ENCODE results near the gene TSHZ1. TPM values are rescaled to one million over a fixed set of nuclear protein-coding genes. Genes with fewer than 3 reads are reported as not detected.

Gene TSHZ1
- total and polyA plus RNA-seq, 12 donors, result 6.8 to 25.0 (median 16.0) TPM

GRCh38 chr18:75330308-75330707 is 119.7 kb downstream of the TSHZ1 start:
- 74 to 82% (median 77%) methylated on average over 3 of the region's 3 CpGs for WGBS, 4 donors
- H3K4me3 ChIP-seq, result no peak overlapping the region
- intact Hi-C loops (cut with DNase I), result no loop called here
- DNase-seq, result no peak
- no peaks in the 10 kb centered on the region for H3K27me3 ChIP-seq
- no peaks in the 10 kb centered on the region for H3K4me1 ChIP-seq (replicated peaks in 1 of 2)
- no peaks in the 10 kb centered on the region for H3K36me3 ChIP-seq (replicated peaks in 1 of 2)
- peaks cover 0 to 12% (median 0%) of the 10 kb centered on the region in 3 donors for H3K9me3 ChIP-seq (replicated peaks in 1 of 3)
- no peak for TF ChIP-seq POLR2A (IDR thresholded peaks at IDR 0.05)
- TF ChIP-seq, protein P1, sequence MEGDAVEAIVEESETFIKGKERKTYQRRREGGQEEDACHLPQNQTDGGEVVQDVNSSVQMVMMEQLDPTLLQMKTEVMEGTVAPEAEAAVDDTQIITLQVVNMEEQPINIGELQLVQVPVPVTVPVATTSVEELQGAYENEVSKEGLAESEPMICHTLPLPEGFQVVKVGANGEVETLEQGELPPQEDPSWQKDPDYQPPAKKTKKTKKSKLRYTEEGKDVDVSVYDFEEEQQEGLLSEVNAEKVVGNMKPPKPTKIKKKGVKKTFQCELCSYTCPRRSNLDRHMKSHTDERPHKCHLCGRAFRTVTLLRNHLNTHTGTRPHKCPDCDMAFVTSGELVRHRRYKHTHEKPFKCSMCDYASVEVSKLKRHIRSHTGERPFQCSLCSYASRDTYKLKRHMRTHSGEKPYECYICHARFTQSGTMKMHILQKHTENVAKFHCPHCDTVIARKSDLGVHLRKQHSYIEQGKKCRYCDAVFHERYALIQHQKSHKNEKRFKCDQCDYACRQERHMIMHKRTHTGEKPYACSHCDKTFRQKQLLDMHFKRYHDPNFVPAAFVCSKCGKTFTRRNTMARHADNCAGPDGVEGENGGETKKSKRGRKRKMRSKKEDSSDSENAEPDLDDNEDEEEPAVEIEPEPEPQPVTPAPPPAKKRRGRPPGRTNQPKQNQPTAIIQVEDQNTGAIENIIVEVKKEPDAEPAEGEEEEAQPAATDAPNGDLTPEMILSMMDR (IDR thresholded peaks at IDR 0.05), result no peak
- no peak overlapping the region for H3K27ac ChIP-seq

DNA sequence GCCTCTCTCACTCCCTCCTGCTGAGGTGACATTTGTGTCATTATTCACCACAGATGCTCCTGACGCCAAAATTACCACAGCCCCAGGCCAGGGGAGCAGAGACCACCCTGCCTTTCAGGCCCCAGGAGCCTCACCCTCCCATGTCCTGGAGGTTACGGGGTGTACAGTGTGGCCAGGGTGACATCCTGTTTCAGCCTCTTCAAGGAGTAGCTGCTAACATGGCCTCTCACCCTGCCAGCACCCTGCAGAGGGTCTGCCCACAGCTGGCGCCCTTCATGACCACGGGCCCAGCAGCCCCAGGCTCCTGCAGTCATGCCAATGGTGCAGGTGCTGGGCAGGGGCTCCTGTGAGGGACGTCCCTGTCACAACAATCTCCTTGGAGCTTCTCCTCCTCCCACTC is 124.3 kb downstream of the TSHZ1 start:
- H3K4me1 ChIP-seq (replicated peaks in 1 of 2), result no peaks in the 10 kb centered on the region
- no peaks in the 10 kb centered on the region for H3K36me3 ChIP-seq (replicated peaks in 1 of 2)
- no peaks in the 10 kb centered on the region for H3K9me3 ChIP-seq (replicated peaks in 1 of 3)
- H3K27me3 ChIP-seq, result no peaks in the 10 kb centered on the region
- H3K27ac ChIP-seq, result no peak overlapping the region
- H3K4me3 ChIP-seq, result no peak overlapping the region
- WGBS, 4 donors, result 67 to 92% (median 88%) methylated on average over 2 to 5 of the region's 5 CpGs
- no peak for TF ChIP-seq POLR2A (IDR thresholded peaks at IDR 0.05)
- TF ChIP-seq, protein P1 (IDR thresholded peaks at IDR 0.05), result no peak
- intact Hi-C loops (cut with DNase I), result no loop called here
- DNase-seq, result no peak

DNA sequence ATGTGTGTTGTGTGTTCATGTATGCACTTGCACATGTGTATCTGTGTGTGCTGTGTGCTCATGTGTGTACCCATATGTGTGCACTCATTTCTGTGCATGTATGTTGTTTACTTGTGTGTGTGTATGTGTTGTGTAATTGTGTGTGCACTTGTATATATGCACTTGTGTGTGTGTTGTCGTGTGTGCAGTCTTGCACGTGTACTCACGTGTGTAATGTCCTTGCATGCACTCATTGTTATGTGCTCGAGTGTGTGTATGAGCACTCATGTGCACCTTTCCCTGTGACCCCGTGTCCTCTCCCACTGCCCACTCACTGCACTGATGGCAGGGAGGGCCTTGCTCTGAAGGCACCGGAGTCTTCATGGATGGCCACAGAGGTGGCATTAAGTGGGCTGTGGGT is 124.9 kb downstream of the TSHZ1 start:
- WGBS, 4 donors, result 91 to 95% (median 95%) methylated on average over 6 of the region's 6 CpGs
- Histone ChIP-seq H3K4me1 (replicated peaks in 1 of 2) (no peaks in the 10 kb centered on the region), H3K4me3 (no peak overlapping the region), H3K27ac (no peak overlapping the region), H3K9me3 (replicated peaks in 1 of 3) (no peaks in the 10 kb centered on the region), H3K36me3 (replicated peaks in 1 of 2) (no peaks in the 10 kb centered on the region), H3K27me3 (no peaks in the 10 kb centered on the region)
- no peak for DNase-seq
- intact Hi-C loops (cut with DNase I), result no loop called here
- TF ChIP-seq, protein P1 (IDR thresholded peaks at IDR 0.05), result no peak
- TF ChIP-seq POLR2A (IDR thresholded peaks at IDR 0.05), result no peak

GRCh38 chr18:75336767-75337166 is 126.2 kb downstream of the TSHZ1 start:
- Histone ChIP-seq H3K4me3 (no peak overlapping the region), H3K27me3 (no peaks in the 10 kb centered on the region), H3K4me1 (replicated peaks in 1 of 2) (no peaks in the 10 kb centered on the region), H3K9me3 (replicated peaks in 1 of 3) (no peaks in the 10 kb centered on the region), H3K27ac (no peak overlapping the region), H3K36me3 (replicated peaks in 1 of 2) (no peaks in the 10 kb centered on the region)
- intact Hi-C loops (cut with DNase I), result no loop called here
- 78 to 92% (median 88%) methylated on average over 4 to 6 of the region's 6 CpGs for WGBS, 4 donors
- no peak for DNase-seq
- TF ChIP-seq POLR2A (IDR thresholded peaks at IDR 0.05), result no peak
- TF ChIP-seq, protein P1 (IDR thresholded peaks at IDR 0.05), result no peak
